GM12878 (cell line): ENCODE data around the gene KLF7. TPM values are rescaled to one million over a fixed set of nuclear protein-coding genes. Genes with fewer than 3 reads are reported as not detected.

Experiments
- ATAC-seq: fragments of 200-7000 bp; cut with Tn5 transposase; 3 replicates; pipeline ENCODE4 v1.9.1; 2020; ENCODE audit warnings: mild to moderate bottlenecking, moderate library complexity
- BruUV-seq: library from RNA; stranded (reverse); fragments of 400-500 nt; replicated peaks from 2 replicates; lab custom pipeline; 2021; lab: Mats Ljungman, UMichigan
- CTCF ChIA-PET: fragments of 300-600 bp; sonication (Branson Sonifier 250); formaldehyde crosslinking; extraction: SDS; loops from one replicate; lab custom pipeline; 2021; ENCODE audit warnings: inconsistent platforms; lab: Yijun Ruan, JAX
- POLR2A ChIA-PET: fragments of 350-600 bp; formaldehyde crosslinking; extraction: SDS; loops from one replicate; lab custom pipeline; 2021; ENCODE audit warnings: inconsistent platforms; lab: Charles Lee
- RAD21 ChIA-PET: fragments of 300-600 bp; sonication (Branson Sonifier 250); formaldehyde crosslinking; loops from one replicate; lab custom pipeline; 2023; ENCODE audit warnings: antibody characterized with exemption; ENCODE audit not compliant: unreplicated experiment; lab: Charles Lee
- SMC1A ChIA-PET: fragments of 300-600 bp; sonication (Branson Sonifier 250); formaldehyde crosslinking; loops from one replicate; lab custom pipeline; 2023; ENCODE audit not compliant: unreplicated experiment, uncharacterized antibody; lab: Charles Lee
- DNase-seq: peaks from one replicate; pipeline ENCODE4 v3.0.0-alpha.2; 2011; ENCODE audit warnings: low read depth, low spot score
- FAIRE-seq: peaks from 3 replicates; lab custom pipeline; 2011; peaks lifted over from hg19 to GRCh38; lab: Jason Lieb, UNC
- H2AFZ ChIP-seq: 2 replicates; pipeline ENCODE4 v1.6.0; 2011; ENCODE audit warnings: low read depth, low read length, control low read depth; ENCODE audit not compliant: control insufficient read depth
- H3K27ac ChIP-seq: 2 replicates; pipeline ENCODE4 v1.5.1; 2011; ENCODE audit warnings: control low read depth; ENCODE audit not compliant: control insufficient read depth, insufficient read depth
- H3K27me3 ChIP-seq, 2 experiments: replicated peaks in 1 of 2; 2 replicates each; pipeline versions ENCODE4 v1.6.0 to v1.6.1; 2011; ENCODE audit warnings: low read length in 1 of 2; ENCODE audit not compliant: control insufficient read depth in 2 of 2, insufficient read depth in 2 of 2
- H3K36me3 ChIP-seq, 2 experiments: 2 replicates each; pipeline ENCODE4 v1.5.1; 2011; ENCODE audit warnings: low read length in 1 of 2; ENCODE audit not compliant: control insufficient read depth in 2 of 2, insufficient read depth in 2 of 2
- H3K4me1 ChIP-seq: 2 replicates; pipeline ENCODE4 v1.6.1; 2011; ENCODE audit warnings: mild to moderate bottlenecking, low read length, moderate library complexity, mixed read lengths; ENCODE audit not compliant: control insufficient read depth, insufficient read depth
- H3K4me2 ChIP-seq: 2 replicates; pipeline ENCODE4 v1.6.0; 2011; ENCODE audit warnings: control low read depth; ENCODE audit not compliant: control insufficient read depth, insufficient read depth
- H3K4me3 ChIP-seq: fragments of 200-600 bp; sonication (generic); 2 replicates; pipeline ENCODE4 v1.5.1; 2016
- H3K79me2 ChIP-seq: 2 replicates; pipeline ENCODE4 v1.6.0; 2011; ENCODE audit warnings: low read length; ENCODE audit not compliant: control insufficient read depth, insufficient read depth
- H3K9ac ChIP-seq: 2 replicates; pipeline ENCODE4 v1.8.0; 2011; ENCODE audit warnings: low read length, control low read depth, mixed read lengths; ENCODE audit not compliant: control insufficient read depth, insufficient read depth
- H3K9me3 ChIP-seq: replicated peaks from 3 replicates; pipeline ENCODE4 v1.5.1; 2011; ENCODE audit warnings: mild to moderate bottlenecking, low read length; ENCODE audit not compliant: control insufficient read depth, insufficient read depth
- H4K20me1 ChIP-seq: 2 replicates; pipeline ENCODE4 v1.6.0; 2011; ENCODE audit not compliant: control insufficient read depth, insufficient read depth
- BCL11A ChIP-seq: IDR thresholded peaks from 2 replicates; pipeline ENCODE4 v1.6.1; 2011; ENCODE audit warnings: low read depth, low read length
- CBFB ChIP-seq: IDR thresholded peaks from 2 replicates; pipeline ENCODE4 v1.6.1; 2016; ENCODE audit warnings: antibody characterized with exemption, low read depth
- E2F4 ChIP-seq: IDR thresholded peaks from 2 replicates; pipeline ENCODE4 v1.6.1; 2012; ENCODE audit warnings: low read depth, low read length, improper control_type of control experiment
- EED ChIP-seq: sonication (generic); IDR thresholded peaks from 2 replicates; pipeline ENCODE4 v1.6.1; 2016; ENCODE audit warnings: antibody characterized with exemption, low read depth
- HCFC1 ChIP-seq: fragments of 150-350 bp; IDR thresholded peaks from 2 replicates; pipeline ENCODE4 v1.6.1; 2014; ENCODE audit warnings: low read length
- JUNB ChIP-seq: IDR thresholded peaks from 2 replicates; pipeline ENCODE4 v1.6.1; 2016; ENCODE audit warnings: antibody characterized with exemption, mild to moderate bottlenecking
- MLLT1 ChIP-seq: fragments of 450-650 bp; IDR thresholded peaks from 2 replicates; pipeline ENCODE4 v1.6.1; 2016; ENCODE audit warnings: mild to moderate bottlenecking
- NRF1 ChIP-seq: conservative IDR thresholded peaks from 2 replicates; pipeline ENCODE4 v1.6.1; 2011; ENCODE audit warnings: mild to moderate bottlenecking, low read depth, low read length, improper control_type of control experiment
- PAX8 ChIP-seq: fragments of 450-650 bp; IDR thresholded peaks from 2 replicates; pipeline ENCODE4 v1.6.1; 2017; ENCODE audit warnings: mild to moderate bottlenecking, moderate library complexity
- PKNOX1 ChIP-seq: fragments of 450-650 bp; IDR thresholded peaks from 2 replicates; pipeline ENCODE4 v1.6.1; 2016; ENCODE audit warnings: mild to moderate bottlenecking
- RB1 ChIP-seq: fragments of 450-650 bp; formaldehyde crosslinking; IDR thresholded peaks from 2 replicates; pipeline ENCODE4 v1.6.1; 2017; ENCODE audit warnings: mild to moderate bottlenecking, borderline replicate concordance
- ZBED1 ChIP-seq: IDR thresholded peaks from 2 replicates; pipeline ENCODE4 v1.6.1; 2016; ENCODE audit warnings: borderline replicate concordance
- ZNF622 ChIP-seq: fragments of 450-650 bp; IDR thresholded peaks from 2 replicates; pipeline ENCODE4 v1.6.1; 2017; ENCODE audit warnings: mild to moderate bottlenecking, inconsistent platforms
- WGBS: methylation state at CpG from one replicate; pipeline ENCODE4 v1.1.6; 2016; ENCODE audit warnings: low lambda C conversion rate; ENCODE audit not compliant: insufficient replicate concordance, insufficient coverage; ENCODE audit errors: missing lambda C conversion rate; 5-methylcytosine and 5-hydroxymethylcytosine counted together
- in situ Hi-C: fragments of 300-500 bp; cut with MboI; formaldehyde crosslinking; loops from 9 replicates; pipeline ENCODE4 v1.14.3; 2018; ENCODE audit warnings: mixed read lengths
- intact Hi-C: fragments of 100-400 bp; cut with micrococcal nuclease; formaldehyde crosslinking; loops from one replicate; pipeline ENCODE4 v1.14.2; 2022; ENCODE audit not compliant: unreplicated experiment
- polyA plus RNA-seq, 11 experiments: library from polyadenylated mRNA; depleted of rRNA in 4 of 11; unstranded in 6 of 11; stranded (reverse) in 5 of 11; fragments of >200 nt; fragmentation: Nextera tagmentation in 4 of 11; fragmentation: Illumina TruSeq in 1 of 11; extraction: Ambion mirVana in 4 of 11; extraction: Trizol in 1 of 11; gene quantifications; 1 replicate in 1 of 11; 2 replicates in 10 of 11; pipeline versions ENCODE4 v1.2.1 to v1.2.3, GENCODE V29; 2011 to 2016; ENCODE audit warnings: inconsistent platforms in 2 of 11, missing spikeins in 2 of 11, low read depth in 1 of 11
- total RNA-seq, 4 experiments: library from RNA; depleted of rRNA in 3 of 4; stranded (reverse); fragments of >200 nt in 3 of 4; fragmentation: Illumina TruSeq in 1 of 4; extraction: Trizol in 1 of 4; gene quantifications; 2 replicates each; pipeline versions ENCODE4 v1.2.1 to v1.2.3, GENCODE V29; 2013 to 2021
- TF ChIP-seq, protein P1 (sequence below): fragments of 450-650 bp; IDR thresholded peaks from 2 replicates; pipeline ENCODE4 v1.6.1; 2018; ENCODE audit warnings: mild to moderate bottlenecking, low read depth, moderate library complexity; ENCODE audit not compliant: partially characterized antibody

KLF7 gene
- total and polyA plus RNA-seq, 10 of the 15 experiments (the other 5 are each of a cell fraction or from before 2014, with no cell fraction given): 2.4 to 24.8 (median 8.5) TPM

DNA sequence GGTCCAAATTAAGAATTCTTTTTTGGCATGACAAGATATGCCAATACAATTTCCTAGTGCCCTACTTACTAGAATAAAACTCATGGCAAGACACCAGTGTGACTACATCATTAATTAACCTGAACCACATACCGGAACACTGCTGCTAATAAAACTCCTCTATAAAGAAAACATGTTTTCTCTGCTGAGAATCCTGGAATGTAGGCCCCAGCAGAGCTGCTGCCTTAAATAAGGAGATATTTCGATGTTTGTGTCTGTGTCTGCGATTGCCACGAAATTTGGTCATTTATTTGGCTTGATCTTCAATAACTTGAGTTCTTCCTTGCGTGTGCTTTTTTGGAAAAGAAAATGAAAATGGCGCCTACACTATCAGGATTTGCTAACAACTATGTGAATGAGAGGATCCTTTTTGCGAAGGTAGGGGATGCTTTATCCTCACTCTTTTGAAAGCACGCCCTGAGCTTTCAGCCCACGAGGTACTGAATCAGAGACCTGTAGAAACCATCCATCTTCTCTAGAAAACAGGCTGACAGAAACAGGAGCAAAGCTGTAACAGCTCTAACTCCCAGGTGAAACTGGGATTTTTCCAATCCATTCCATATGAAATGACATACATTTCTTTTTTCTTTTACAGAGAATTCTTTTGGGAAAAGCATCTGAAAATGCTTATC is 27.0 kb downstream of the KLF7 start:
- WGBS: 95% methylated on average over 9 of the region's 9 CpGs
- no peak for DNase-seq
- no peak for FAIRE-seq
- no peak overlapping the region for H3K4me3 ChIP-seq
- RAD21 ChIA-PET: no interaction called here
- TF ChIP-seq, protein P1, sequence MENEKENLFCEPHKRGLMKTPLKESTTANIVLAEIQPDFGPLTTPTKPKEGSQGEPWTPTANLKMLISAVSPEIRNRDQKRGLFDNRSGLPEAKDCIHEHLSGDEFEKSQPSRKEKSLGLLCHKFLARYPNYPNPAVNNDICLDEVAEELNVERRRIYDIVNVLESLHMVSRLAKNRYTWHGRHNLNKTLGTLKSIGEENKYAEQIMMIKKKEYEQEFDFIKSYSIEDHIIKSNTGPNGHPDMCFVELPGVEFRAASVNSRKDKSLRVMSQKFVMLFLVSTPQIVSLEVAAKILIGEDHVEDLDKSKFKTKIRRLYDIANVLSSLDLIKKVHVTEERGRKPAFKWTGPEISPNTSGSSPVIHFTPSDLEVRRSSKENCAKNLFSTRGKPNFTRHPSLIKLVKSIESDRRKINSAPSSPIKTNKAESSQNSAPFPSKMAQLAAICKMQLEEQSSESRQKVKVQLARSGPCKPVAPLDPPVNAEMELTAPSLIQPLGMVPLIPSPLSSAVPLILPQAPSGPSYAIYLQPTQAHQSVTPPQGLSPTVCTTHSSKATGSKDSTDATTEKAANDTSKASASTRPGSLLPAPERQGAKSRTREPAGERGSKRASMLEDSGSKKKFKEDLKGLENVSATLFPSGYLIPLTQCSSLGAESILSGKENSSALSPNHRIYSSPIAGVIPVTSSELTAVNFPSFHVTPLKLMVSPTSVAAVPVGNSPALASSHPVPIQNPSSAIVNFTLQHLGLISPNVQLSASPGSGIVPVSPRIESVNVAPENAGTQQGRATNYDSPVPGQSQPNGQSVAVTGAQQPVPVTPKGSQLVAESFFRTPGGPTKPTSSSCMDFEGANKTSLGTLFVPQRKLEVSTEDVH: no peak
- TF ChIP-seq RB1: no peak
- TF ChIP-seq ZBED1: no peak
- TF ChIP-seq BCL11A: no peak
- TF ChIP-seq NRF1: no peak
- no peak for TF ChIP-seq ZNF622
- TF ChIP-seq JUNB: no peak
- TF ChIP-seq EED: no peak
- TF ChIP-seq CBFB: no peak
- TF ChIP-seq E2F4: no peak
- no peak for TF ChIP-seq HCFC1
- no peak for TF ChIP-seq PKNOX1
- TF ChIP-seq PAX8: no peak
- no peak for TF ChIP-seq MLLT1
- TF ChIP-seq, all 136 proteins: peak for 0
- CTCF ChIA-PET: interaction anchor here (0.7 kb wide), 1 partner anchor 101 kb away, joined by 3 read pairs; no protein-coding TSS in a partner anchor
- POLR2A ChIA-PET: interaction anchor here (6.2 kb wide), 1 partner anchor 27 kb away, joined by 56 read pairs; the partner anchor contains the start of gene KLF7
- Histone ChIP-seq H3K27me3 (no peaks in the 10 kb centered on the region), H3K4me1 (peaks cover 13% of the 10 kb centered on the region), H3K27ac (no peak overlapping the region), H3K9me3 (no peaks in the 10 kb centered on the region), H3K79me2 (peaks cover 13% of the 10 kb centered on the region), H3K9ac (no peak overlapping the region), H4K20me1 (no peaks in the 10 kb centered on the region), H2AFZ (no peak overlapping the region), H3K36me3 (no peaks in the 10 kb centered on the region; a peak in 1 of 4 replicates), H3K4me2 (no peak overlapping the region)
- SMC1A ChIA-PET: interaction anchor here (0.7 to 6.6 kb wide), 5 partner anchors 10 to 29 kb away, joined by 3 to 61 read pairs (median 3); no protein-coding TSS in a partner anchor
- no peak for ATAC-seq
- intact Hi-C loops: no loop called here
- no TSS peak for BruUV-seq
- in situ Hi-C loops: no loop called here
